ENCODE results near the gene HSD17B1.
"Not testable (repeated sequence)": the region's sequence is repeated elsewhere in the genome, so short reads cannot be mapped to it uniquely, and the experiment has no call there.

HSD17B1 gene

DNA sequence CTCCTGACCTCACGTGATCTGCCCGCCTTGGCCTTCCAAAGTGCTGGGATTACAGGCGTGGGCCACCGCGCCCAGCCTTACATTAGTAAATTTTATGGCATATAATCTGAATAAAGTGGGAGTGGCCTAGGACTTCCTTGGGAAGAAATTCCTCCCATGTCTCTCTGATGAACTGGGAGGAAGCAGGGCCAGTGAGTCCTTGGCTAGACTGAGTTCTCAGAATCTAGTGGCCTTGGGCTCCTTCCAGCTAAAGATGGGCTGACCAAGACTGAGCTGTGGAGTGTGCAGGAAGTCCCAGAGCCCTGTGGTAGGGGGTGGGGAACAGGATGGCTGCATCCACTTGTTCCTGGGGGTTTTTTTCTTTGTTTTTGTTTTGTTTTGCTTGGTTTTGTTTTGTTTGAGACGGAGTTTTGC is 26.7 kb upstream of the HSD17B1 start:
- DNase-seq = no peak

DNA sequence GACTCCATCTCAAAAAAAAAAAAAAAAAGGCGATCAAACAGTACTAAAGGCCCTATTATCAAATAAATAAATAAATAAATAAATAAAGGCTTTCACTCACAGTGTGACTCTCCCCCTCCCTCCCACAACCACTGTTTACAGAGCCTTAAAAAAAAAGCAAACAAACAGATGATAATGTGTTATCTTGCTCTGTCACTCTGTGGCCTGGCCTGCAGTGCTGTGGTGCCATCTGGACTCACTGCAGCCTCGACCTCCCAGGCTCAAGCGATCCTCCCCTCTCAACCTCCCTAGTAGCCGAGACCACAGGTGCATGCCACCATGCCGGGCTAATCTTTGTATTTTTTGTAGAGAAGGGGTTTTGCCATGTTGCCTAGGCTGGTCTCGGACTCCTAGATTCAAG is 24.8 kb upstream of the HSD17B1 start:
- no peak for DNase-seq

DNA sequence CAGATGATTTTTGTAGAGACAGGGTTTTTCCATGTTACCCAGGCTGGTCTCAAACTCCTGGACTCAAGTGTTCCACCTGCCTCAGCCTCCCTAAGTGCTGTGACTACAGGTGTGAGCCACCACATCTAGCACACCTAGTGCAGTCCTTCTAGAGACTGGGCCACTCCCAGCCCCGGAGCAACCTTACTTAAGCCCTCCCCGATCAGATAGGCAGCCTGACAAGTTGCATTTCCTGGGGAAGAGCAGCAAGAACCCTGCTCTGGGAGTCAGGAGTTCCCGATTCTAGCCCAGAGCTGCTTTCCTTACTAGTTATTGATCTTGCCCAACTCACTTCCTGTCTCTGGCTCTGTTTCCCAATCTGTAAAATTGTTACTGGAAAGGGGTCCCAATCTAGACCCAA is 23.7 kb upstream of the HSD17B1 start:
- DNase-seq = no peak

DNA sequence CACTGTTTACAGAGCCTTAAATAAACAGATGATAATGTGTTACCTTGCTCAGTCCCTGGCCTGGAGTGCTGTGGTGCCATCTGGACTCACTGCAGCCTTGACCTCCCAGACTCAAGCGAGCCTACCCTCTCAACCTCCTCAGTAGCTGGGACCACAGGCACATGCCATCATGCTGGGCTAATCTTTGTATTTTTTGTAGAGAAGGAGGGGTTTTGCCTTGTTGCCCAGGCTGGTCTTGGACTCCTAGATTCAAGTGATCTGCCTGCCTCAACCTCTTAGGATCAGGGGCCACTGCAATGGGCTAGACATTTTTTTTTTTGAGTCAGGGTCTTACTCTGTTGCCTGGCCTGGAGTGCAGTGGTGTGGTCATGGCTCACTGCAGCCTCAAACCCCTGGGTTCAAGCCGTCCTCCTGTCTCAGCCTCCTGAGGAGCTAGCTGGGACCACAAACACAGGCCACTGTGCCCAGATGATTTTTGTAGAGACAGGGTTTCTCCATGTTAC is 21.7 kb upstream of the HSD17B1 start:
- peak in 1 of 2 experiments; percentile 6 for DNase-seq

DNA sequence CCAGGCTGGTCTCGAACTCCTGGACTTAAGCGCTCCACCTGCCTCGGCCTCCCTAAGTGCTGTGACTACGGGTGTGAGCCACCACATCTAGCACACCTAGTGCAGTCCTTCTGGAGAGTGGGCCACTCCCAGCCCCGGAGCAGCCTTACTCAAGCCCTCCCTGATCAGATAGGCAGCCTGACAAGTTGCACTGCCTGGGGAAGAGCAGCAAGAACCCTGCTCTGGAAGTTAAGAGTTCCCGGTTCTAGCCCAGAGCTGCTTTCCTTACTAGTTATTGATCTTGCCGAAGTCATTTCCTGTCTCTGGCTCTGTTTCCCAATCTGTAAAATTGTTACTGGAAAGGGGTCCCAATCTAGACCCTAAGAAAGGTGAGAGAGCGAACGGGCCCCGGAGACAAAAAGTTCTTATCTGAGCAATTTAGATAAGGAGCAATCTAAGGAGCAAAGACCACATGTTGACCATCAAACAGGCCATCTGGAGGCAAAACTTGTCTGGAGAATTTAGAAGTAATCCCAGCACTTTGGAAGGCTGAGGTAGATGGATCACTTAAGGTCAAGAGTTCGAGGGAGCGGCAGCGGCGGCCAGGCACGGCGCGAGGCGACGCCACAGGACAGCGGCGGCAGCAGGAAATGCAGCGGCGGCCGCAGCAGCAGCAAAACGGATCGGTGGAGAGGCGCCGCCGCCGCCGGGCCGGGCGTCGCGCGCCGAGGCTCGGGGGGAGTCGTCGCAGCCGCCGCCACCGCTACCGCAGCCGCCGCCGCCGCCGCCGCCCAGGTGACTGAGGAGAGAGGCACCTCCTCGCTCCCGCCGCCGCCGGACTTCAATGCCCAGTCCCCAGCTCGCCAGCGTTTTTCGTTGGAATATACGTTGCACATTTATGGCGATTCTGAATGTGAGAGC is 21.0 kb upstream of the HSD17B1 start:
- peak; percentile 15 to 50 for DNase-seq

DNA sequence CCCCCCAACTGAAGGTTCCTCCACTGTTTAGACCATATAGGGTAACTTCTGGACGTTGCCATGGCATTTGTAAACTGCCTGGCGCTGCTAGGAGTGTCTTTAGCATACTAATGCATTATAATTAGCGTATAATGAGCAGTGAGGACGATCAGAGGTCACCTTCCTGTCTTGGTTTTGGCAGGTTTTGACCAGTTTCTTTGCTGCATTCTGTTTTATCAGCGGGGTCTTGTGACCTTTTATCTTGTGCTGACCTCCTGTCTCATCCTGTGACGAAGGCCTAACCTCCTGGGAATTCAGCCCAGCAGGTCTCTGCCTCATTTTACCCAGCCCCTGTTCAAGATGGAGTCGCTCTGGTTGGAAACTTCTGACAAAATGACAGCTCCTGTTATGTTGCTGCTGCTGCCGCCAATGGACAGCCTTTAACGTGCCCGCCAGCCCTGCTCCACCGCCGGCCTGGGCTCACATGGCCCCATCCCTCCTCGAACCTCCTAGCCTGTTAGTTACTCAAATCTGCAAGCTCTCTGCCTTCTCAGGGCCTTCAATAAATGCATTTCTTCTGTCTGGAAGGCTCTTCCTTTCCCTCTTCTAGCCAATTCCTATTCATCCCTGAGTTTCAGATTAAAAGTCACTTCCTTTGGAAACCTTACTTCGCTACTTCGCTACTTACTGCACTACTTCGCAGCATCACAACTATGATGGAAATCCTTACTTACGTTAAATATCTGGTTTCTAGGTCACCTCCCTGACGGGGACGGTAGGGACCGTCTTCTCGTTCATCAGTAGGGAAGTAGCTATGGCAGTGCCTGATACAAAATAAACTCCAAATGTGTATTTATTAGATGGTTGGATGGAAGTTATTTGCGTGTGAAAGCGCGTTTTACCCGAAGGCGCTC is 17.3 kb upstream of the HSD17B1 start:
- no peak for DNase-seq

DNA sequence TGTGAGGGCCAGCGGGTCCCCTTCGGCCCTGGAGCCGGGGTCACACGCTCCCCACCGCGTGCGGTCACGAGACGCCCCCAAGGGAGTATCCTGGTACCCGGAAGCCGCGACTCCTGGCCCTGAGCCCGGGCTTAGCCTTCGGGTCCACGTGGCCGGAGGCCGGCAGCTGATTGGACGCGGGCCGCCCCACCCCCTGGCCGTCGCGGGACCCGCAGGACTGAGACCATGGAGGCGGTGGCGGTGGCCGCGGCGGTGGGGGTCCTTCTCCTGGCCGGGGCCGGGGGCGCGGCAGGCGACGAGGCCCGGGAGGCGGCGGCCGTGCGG is 16.7 kb upstream of the HSD17B1 start, which contains the start of gene NAGLU:
Gene NAGLU (plus strand): TSS at position 194 of the 324 bp plus-strand sequence. CDS start 32 bp downstream, at position 226.
- peak; percentile 87 to 92 for DNase-seq

DNA sequence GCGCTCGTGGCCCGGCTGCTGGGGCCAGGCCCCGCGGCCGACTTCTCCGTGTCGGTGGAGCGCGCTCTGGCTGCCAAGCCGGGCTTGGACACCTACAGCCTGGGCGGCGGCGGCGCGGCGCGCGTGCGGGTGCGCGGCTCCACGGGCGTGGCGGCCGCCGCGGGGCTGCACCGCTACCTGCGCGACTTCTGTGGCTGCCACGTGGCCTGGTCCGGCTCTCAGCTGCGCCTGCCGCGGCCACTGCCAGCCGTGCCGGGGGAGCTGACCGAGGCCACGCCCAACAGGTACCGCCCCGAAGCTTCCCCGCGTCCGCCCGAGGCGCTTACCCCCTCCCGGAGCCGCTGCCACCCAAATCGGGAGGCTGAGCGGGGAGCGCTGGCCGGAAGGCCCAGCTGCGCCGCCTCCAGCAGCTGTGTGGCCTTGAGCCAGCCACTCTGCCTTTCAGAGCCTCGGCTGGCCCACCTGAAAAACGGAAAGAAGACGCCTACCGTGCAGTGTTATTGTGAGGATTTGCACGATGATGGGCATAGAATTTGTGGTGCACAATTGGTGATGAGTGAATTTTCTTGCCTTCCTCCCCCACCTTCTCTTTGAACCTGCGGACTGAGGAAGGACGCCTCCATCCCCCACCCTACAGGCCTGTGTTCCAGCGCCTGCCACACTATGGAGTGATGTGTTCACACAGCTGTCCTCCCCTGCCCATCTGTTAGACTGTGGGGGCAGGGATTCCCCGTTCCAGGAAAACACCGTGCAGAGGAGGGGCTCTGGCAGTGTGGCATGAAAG is 16.2 kb upstream of the HSD17B1 start:
- peak; percentile 46 to 48 for DNase-seq

DNA sequence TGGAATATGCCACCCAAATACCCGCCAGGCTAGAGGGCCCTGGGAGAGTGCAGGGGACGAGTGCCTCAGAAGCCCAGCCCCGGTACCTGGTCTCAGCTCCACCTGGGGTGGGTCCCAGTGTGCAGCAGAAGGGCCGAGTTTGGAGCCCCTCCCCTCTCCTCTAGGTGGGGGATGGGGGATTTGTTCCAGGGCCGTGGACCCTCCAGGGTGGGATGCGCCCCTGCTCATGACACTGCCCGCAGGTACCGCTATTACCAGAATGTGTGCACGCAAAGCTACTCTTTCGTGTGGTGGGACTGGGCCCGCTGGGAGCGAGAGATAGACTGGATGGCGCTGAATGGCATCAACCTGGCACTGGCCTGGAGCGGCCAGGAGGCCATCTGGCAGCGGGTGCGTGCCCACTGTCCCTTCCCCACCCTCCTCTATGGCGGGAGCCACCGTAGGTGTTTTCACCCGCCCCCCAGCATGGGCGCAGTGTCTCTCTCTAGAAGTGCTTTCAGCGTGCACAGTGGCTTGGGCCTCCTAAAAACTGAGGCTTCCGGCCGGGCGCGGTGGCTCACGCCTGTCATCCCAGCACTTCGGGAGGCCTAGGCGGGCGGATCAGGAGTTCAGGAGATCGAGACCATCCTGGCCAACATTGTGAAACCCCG is 15.4 kb upstream of the HSD17B1 start:
- no peak for DNase-seq

DNA sequence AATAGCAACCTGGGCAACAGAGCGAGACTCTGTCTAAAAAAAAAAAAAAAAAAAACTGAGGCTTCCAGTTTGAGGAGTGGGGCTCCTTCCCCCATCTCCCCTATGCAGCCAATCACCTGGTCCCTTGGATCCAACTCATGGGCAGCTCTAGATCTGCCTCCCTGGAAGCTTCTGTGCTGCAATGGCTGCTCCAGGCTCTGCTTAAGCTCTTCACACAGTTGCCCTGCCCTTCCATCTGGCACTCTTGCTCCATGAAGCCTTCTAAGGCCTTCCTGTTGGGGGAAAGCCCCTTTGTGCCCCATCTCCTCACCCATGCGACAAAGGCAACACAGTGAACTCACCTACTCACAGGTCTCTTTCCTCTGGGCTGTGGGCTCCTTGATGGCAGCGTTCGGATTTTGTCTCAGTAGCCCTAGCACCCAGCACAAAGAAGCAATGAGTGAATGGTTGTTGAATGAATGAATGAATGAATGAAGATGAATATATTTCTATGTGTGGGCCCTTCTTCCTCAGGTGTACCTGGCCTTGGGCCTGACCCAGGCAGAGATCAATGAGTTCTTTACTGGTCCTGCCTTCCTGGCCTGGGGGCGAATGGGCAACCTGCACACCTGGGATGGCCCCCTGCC is 14.8 kb upstream of the HSD17B1 start:
- DNase-seq = no peak

DNA sequence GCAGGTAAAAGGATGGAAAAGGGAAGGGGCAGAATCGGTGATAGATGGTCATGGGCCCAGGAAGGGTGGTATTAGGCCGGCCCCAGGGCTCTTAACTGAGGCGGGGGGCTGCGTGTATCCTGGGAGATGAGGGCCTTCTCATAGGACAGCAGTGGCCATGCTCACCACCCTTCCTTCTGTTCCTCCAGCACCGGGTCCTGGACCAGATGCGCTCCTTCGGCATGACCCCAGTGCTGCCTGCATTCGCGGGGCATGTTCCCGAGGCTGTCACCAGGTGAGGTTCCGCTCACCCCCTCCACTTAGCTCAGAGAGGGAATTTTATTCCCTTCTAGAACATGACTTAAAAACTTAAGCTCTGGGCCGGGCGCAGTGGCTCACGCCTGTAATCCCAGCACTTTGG is 14.2 kb upstream of the HSD17B1 start:
- DNase-seq = no peak

DNA sequence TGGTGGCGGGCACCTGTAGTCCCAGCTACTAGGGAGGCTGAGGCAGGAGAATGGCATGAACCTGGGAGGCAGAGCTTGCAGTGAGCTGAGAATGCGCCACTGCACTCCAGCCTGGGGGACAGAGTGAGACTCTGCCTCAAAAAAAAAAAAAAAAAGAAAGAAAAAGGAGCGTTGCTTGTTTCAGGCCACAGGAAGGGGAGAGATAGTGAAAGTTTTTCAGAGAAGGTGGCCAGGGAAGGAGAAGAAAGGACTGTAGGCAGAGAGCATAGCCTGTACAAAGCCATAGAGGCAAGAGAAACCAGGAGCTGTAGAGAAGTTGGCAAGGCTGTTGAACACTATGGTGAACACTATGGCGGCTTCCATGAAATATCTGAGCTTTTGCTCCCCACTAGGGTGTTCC is 12.2 kb upstream of the HSD17B1 start:
- not testable (repeated sequence) for DNase-seq

DNA sequence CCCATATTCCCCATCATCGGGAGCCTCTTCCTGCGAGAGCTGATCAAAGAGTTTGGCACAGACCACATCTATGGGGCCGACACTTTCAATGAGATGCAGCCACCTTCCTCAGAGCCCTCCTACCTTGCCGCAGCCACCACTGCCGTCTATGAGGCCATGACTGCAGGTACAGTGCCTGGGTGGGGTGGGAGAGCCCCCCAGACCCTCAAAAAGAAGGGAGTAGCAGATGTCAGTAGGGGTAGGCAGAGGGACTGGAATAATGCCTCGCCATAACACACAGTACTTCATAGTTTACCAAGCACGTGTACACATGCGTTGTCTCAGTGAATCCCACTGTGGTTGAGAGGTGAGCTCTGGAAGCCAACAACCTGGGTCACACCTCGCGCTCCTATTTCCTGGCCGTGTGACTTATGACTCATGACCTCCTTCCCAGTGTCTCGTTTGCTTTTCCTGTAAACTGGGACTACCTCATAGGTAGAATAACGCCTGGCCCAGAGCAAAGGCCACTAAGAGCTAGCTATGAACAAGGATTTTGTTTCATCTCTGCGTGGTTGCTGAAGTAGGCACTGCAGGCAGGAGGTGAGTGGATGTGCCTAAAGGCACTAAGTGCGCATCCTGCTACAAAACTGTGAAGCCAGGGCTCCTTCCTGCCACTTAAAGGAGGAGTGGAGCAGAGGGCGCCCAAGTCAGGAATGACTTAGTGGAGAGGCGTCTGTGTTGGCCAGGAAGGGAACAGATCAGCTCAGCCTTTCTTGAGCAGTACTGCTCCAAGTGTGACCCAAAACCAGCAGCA is 11.5 kb upstream of the HSD17B1 start:
- no peak for DNase-seq

DNA sequence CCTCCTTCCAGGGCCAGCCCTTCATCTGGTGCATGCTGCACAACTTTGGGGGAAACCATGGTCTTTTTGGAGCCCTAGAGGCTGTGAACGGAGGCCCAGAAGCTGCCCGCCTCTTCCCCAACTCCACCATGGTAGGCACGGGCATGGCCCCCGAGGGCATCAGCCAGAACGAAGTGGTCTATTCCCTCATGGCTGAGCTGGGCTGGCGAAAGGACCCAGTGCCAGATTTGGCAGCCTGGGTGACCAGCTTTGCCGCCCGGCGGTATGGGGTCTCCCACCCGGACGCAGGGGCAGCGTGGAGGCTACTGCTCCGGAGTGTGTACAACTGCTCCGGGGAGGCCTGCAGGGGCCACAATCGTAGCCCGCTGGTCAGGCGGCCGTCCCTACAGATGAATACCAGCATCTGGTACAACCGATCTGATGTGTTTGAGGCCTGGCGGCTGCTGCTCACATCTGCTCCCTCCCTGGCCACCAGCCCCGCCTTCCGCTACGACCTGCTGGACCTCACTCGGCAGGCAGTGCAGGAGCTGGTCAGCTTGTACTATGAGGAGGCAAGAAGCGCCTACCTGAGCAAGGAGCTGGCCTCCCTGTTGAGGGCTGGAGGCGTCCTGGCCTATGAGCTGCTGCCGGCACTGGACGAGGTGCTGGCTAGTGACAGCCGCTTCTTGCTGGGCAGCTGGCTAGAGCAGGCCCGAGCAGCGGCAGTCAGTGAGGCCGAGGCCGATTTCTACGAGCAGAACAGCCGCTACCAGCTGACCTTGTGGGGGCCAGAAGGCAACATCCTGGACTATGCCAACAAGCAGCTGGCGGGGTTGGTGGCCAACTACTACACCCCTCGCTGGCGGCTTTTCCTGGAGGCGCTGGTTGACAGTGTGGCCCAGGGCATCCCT is 9.3 kb upstream of the HSD17B1 start:
- DNase-seq = no peak

DNA sequence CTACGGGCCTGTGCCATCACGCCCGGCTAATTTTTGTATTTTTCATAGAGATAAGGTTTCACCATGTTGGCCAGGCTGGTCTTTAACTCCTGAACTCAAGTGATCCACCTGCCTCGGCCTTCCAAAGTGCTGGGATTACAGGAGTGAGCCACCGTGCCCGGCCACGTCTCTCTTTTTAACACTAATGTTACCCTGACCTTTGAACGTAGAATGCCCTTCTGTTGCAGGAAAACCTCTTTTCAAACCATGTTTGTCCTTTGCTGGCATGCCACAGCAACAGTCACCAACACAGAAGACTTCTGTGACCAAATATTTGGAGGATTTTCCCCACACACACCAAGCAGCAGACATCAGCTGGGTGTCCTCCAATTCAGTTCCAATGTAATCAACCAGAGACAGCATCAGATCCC is 7.8 kb upstream of the HSD17B1 start:
- DNase-seq = no peak

DNA sequence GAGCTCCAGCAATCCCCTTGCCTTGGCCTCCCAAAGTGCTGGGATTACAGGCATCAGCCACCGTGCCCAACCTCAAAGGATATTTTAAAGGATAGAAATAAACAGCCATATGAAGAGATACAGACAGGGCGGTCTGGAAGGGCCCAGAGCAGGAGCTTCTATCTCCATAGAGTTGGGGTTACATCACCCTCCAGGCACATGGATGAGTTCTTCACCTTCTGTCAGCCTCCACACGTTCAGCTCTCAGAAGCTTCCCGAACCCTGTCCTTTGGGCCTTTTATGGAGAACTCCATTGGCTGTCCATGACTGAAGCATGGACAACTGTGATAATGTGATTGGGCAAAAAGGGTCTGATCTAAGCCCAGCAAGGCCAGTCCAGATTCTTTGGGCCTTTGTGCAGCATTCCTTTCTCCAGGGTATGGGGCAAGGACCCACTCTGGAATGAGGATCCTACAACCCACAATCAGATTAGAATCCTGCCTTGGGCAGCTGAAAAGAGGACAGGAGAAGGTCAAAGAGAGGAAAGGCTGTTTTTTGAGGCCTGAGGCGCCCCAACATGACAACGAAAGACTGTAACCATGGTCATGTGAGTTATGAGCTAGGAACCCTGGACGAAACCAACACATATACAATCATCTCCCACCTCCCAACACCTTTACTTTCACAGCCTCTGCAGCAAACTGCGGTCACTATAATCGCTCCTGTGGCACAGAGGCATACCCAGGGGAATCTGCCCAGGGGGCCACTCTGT is 6.8 kb upstream of the HSD17B1 start:
- DNase-seq = not testable (repeated sequence)

DNA sequence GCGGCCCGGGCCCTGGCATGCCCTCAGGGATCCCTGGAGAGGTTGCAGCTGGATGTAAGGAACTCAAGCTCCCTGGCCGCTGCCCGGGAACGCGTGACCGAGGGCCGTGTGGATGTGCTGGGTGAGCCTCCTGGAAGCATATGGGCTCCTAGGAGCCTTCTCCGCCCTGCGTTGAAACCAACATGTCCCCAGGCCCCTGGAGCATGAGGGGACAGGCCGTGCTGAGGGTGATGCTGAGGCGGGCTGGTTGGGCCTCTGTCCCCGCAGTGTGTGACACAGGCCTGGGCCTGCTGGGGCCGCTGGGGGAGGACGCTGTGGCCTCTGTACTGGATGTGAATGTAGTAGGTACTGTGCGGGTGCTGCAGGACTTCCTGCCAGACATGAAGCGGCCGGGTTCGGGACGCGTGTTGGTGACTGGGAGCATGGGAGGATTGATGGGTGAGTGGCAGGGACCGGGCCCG is 5.7 kb upstream of the HSD17B1 start:
- no peak for DNase-seq

DNA sequence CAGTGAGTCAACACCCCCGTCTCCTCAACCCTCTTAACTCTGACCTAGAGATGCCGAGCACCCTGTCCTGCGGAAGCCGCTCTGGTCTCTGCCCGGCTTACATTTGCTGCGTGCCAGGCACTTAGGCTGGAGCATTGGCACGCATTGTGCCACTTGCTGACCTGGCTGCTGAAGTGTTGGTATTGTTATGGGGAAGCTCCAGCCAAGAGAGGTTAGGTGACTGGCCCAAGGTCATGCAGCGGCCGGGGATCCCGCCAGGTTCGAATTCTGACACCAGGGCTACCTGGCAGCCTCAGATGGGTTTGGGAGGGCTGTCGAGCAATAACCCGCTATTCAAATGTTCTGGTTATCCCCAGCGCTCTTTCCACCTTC is 5.0 kb upstream of the HSD17B1 start:
- no peak for DNase-seq

Measured in NCI-H1930 (cell line).